Measurements from ENCODE around the gene CAMK2A.

The CAMK2A gene

DNA sequence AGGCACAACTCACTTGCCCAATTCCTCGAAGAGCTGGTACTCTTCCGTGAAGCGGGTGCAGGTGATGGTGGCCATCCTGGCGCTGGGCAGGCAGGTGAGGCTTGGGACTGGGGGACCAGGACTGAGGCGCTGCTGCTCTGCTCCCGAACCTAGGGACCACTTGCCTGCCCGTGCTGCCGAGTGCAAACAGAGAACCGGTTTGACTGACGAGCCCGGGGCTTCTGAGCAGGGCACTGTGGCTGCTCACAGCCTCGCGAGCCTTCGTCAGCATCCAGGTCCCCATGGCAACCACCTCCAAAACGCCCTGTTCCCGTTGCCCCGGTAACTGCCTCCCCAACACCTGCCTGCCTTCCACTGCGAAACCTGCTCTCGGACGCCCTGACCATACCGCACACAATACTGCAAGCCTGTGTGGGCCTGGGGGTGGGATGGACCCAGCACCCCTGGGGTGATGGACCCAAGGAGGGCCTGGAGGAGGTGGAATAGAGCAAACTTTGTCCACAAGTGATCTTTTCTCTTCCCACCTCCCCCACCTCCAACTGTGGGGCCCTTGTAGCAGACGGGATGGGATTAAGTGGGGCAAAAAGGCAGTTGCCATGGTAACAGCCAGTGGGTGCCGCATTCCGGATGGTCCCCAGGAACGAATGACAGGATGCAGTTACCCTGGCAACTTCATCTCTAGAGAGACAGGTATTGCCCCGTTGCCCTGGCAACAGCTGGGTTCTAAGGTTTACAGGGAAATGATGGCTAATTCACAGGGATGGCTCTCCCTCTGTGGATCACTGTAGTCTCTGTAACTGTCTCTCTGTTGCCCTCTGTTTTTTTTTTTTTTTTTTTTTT, at the start of gene CAMK2A:
Gene CAMK2A (minus strand): TSS at position 223 of the 840 bp plus-strand sequence. CDS start 148 bp downstream, at position 75.
- peak in 2 of 14 donors; percentile 15 to 77 for DNase-seq

DNA sequence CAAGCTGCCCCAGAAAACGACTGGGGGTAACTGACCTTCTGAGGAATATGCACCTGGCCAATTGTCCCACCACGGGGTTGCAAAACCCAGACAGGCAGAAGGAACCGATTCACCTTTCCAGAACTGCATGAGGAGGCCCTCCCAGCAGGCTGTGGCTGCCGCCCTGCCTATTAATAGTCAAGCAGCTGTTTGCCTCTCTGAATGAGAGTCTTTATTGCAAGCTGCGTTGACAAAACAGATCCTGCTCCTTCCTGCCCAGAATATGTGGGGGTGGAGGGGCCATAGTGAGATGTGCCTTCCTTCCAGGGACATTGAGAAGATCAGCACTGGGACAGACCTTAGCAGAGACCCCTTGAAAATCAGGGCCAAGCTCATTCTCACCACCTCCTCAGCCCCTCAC, 49.6 kb upstream of the CAMK2A start:
- peak in 8 of 14 donors; percentile 16 to 71 (median 36) for DNase-seq

DNA sequence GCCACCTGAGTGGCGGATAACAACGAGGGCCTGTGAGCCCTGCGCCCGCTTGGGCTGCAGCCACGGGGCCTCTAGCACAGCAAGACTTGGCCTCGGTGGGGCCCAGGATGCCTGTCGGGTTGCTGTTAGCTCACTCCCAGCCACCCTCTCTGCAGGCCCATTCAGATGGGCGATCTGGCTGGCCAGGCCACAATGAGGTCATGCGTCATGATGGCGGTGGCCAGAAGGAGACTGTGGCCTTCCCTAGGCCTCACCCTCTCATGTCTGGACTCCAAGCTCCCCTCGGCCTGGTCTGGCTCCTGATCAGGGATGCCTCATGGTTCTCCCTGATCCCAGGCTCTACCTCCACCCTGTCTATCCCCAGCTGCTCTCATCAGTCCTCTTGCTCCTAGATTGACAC, 49.0 kb upstream of the CAMK2A start:
- DNase-seq = peak in 1 of 14 donors; percentile 43

DNA sequence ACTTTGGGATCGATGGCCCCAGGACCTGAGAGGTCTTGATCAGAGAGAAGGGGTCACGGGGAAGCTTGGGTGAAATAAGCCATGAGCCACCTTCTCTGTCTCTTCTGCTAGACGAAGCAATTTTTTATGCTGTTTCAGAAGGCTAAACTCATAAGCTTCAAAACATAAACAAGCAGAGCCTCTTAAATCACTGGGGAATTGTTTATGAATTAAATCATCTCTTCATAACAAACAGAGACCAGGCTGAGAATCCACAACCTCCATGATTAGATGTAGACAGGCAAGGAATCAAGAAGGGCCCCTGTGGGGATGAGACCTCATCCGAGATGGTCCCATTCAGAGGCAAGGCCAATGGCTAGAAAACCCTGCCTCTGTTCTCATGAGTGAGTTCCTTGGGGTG, 46.2 kb upstream of the CAMK2A start:
- no peak for DNase-seq

DNA sequence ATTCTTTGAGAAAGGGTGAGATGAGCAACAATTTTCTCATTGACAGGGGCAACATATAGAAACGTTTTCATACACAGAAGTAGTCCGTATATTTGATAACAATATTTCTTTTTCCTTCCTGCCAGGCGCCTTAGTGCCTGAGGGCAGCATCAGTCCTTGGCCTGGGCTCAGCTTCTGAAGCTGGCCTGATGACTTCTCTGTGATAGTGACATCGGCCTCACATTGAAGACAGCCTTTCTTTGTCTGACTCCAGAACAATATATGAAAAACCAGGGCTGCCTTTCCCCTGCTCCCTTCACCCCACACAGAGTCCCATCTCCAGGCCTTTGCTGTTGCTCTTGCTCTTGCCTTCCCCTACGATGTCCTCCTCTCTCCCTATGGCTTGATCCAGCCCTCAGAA, 43.8 kb upstream of the CAMK2A start:
- peak in 7 of 14 donors; percentile 12 to 32 (median 20) for DNase-seq

DNA sequence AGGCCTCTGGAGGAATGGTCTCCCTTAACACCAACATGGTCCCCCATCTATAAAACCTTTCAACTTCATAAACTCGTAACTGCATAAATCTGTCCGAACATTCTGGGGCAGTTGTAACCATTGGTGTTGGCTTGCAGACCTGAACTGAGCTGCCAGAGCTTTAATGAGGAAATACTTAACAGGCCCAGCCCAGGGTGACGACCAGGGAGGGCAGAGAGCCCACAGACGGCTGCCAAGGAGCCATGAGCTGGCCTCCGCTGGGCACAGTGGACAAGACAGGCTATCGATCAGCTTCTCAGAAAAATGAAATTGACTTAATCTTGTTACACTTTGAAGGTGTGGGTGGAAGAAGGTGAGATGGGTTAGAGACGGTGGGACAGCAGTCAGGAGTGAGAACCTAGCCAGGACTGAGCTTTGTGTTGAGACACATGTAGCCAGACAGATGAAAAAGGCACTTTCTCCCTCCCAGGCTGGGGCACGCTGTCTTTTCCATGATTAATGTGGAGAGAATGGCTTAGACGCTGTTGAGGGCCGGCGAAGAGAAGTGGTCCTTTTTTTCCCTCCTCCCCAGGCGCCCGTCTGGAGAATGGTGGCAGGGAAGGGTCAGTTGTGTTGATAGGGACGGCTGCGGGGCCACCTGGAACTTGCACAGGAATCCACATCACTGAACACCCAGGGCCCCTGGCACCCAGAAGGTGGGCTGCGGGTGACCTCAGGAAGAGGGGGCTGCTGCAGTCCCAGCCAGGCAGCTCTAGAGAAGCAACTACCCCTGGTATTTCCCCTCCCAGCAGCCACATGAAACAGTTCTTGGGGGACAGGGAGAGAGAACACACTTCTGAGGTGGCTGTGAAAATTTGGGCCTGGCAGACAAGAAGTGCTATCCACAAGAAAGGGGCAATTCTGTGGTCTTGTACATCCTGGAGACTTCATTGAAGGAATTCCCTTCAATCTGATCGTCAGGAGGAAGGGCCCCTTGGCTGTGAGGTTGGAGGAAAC, 40.6 kb upstream of the CAMK2A start:
- DNase-seq = peak in 2 of 14 donors; percentile 14 to 20

DNA sequence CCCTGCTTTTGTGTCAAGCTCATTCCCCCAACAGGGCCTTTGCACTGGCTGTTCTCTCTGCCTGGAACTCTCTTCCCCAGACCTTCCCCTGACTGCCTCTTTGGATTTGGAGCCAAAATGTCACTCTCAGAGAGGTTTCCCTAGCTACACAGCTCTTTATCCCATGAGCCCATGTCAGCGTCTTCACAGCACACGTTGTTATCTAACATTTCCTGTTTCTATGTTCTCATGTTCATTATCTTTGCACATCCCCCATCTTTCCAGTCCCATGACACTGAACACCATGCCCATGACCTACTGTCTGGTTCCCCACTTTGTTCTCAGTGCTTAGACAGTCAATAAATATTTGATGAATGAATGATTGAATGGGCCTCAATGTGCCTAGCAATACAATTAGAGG, 39.5 kb upstream of the CAMK2A start:
- no peak for DNase-seq

DNA sequence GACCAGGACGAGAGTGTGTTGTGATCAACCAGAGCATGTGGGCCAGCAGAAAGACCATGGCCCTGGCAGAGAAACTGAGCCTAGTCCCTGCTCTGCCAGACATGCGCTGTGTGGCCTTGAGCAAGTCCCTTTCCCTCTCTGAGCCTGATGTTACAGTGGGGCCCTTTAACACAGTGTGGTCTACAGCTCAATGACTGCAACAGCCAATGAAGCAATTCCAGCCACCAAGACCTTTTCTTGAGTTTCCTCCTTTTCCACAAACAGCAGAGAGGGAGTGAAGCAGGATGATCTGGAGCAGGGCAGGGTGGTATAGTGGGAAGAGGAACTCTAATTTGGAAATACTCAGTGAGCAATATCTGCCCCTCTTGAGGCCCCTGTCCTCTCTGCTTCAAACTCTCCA, 38.9 kb upstream of the CAMK2A start:
- DNase-seq = no peak

DNA sequence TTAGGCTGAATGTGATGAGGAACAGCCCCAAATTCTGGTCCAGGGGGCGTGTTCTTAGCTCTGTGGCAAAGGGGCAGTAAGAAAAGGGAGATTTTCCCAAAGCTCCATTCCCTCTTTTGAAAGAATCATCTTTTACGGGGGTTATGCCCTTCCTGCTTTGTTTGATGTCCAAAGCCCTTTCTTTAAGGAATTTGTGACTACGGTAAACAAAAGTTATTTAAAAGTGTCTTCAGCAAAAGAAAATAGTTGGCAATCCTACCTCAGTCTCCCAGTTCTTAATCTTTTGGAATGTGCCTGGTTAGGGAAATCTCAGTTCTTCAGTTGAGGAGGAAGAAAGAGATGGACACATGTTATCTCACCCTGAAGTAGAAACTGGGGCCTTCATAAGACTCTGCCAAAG, 37.6 kb upstream of the CAMK2A start:
- DNase-seq = no peak

DNA sequence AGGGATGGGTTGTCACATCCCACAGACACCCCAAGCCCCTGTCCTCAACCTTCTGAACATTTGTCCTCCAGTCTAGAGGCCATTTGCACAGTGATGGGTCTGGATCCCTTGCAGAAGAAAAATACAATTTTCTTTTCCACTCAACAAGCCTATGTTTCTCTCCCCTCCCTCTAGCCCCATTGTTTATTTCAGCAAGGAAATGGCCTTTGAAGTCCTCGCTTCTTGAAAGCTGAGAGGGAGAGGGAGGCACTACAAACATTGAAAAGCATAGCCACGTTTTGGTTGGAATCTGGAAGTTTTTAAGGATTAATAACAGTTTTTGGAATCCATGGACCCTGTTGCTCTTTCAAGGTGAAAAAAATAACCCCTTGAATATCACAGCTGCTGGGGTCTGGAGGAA, 37.1 kb upstream of the CAMK2A start:
- DNase-seq = no peak

DNA sequence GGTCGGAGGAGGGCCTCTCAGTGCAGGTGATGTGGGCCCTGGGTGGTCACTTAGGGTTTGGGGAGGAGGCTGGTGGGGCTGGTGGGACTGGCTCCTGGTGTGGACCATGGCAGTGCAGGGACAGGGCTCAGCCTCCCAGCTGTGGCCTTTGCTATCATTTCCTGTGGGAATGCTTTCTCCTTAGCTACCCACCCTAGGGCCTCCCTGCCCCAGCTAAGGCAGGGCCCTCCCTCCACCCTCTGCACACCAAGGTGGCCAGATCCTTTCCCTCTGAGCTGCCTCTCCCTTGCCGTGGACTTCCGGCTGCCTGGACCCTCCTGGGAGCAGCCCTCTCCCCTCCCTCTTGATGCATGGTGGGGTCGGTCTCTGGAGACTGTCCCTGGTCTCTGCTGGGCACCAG, 35.9 kb upstream of the CAMK2A start:
- no peak for DNase-seq

DNA sequence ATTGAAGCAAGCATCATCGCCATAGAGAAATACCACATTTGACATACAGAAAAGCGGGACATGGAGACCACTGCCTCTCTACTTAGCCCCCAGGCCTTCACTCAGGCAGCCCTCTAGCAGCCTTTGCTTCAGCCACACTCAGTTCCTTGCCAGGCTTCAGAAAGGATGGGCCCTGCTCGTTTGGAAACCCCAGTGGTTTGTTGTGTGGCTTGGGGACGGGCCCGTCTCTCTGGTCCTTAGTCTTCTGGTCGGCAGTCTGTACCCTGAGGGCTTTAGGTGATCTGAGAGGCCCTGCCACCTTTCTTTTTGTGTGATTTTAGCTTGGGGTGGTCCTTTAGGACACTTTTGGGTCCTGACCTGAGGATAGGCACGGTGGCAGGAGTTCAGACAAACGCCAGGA, 34.2 kb upstream of the CAMK2A start:
- no peak for DNase-seq

DNA sequence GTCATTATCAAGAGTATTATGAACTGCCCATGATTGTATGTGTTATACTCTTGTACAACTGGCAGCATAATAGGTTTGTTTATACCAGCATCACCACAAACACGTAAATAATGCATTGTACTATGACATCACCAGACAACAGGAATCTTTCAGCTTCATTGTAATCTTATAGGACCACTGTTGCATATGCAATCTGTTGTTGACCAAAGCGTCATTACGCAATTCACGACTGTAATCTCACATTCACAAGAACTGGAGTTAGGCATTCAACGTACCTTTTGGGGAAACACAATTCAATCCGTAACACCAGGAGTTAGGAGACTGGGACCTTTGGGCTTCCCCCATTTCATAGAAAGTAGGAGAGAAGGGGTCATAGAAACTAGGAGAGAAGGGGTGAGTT, 33.5 kb upstream of the CAMK2A start:
- DNase-seq = no peak

DNA sequence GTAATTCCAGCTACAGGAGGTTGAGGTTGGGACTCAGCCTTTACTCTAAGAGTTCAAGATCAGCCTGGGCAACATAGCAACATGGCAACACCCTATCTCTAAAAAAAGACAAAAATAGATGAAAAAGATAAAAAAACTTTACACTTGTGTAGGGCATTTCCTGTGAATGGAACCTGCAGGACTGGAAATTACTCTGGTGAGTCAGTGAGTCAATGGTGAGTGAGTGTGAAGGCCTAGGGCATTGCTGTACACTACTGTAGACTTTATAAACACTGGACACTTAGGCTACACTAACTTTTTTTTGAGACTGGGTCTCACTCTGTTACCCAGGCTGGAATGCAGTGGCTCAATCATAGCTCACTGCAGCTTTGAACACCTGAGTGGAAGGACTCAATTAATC, 32.6 kb upstream of the CAMK2A start:
- DNase-seq = no peak

DNA sequence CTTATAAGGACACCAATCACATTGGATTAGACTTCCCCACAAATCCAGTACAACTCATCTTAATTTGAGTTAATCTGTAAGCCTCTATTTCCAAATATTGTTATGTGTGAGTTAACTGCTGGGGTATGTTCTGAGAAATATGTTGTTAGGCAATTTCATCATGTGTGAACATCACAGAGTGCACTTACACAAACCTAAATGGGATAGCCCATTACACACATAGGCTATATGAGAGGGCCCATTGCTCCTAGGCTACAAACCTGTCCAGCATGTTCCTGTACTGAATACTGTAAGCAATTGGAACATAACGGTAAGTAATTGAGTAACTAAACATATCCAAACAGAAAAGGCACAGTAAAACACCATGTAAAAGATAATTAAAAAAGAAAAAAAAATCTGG, 32.2 kb upstream of the CAMK2A start:
- no peak for DNase-seq

DNA sequence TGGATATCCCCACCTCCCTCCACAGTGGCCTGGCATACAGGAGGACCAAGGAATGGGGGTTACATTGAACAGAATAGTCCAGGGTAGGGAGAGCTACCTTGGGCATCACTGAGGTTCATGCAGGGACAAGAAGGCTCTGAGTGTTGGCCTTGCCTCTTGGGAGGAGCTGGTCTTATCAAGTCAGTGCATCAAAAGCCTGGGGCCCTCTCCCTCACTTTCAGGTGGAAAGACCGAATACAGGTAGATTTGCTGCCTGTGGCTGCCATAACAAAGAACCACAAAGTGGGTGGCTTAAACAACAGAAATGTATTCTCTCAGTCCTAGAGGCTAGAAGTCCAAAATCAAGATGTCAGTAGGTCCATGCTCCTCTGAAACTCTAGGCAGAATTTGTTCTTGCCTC, 31.6 kb upstream of the CAMK2A start:
- no peak for DNase-seq

DNA sequence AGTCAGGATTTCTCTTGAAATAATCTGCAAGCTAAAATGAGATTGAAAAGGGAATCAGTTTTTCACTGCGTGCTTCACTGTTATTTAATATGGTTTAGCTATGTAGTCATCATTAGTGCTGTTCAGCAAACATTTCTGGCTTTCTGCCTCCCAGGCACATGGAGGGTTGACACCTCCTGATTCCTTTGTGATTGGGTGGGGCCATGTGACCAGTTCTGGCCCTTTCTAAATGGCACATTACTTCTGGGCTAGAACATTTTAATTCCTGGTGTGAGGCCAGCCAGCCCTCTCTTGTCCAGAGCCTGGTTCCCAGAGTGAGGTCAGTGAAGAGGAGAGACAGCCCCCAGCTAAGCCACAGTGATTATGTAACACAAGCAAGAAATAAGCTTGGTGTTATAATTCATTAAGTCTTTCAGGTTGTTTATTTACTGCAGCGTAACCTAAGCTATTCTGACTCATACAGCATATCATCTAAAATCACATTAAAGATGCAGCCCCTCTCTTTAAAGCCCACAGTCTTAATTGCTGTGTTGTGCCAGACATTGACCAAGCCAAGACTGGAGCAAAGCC, 30.6 kb upstream of the CAMK2A start:
- DNase-seq = peak in 12 of 14 donors; percentile 19 to 79 (median 59)

DNA sequence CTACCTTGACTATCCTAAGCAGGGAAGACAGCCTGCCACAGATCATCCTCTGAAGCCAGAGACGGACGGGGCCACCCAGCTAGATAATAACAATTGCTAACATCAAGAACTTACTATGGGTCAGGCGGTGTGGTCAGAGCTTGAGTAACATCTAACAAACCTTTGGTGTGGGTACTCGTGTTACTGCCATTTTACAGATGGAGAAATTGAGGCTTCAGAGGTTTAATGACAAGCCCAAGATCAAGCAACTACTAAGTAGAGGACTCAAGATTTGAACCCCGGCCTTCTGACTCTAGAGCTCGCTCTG, 29.9 kb upstream of the CAMK2A start:
- DNase-seq = no peak

DNA sequence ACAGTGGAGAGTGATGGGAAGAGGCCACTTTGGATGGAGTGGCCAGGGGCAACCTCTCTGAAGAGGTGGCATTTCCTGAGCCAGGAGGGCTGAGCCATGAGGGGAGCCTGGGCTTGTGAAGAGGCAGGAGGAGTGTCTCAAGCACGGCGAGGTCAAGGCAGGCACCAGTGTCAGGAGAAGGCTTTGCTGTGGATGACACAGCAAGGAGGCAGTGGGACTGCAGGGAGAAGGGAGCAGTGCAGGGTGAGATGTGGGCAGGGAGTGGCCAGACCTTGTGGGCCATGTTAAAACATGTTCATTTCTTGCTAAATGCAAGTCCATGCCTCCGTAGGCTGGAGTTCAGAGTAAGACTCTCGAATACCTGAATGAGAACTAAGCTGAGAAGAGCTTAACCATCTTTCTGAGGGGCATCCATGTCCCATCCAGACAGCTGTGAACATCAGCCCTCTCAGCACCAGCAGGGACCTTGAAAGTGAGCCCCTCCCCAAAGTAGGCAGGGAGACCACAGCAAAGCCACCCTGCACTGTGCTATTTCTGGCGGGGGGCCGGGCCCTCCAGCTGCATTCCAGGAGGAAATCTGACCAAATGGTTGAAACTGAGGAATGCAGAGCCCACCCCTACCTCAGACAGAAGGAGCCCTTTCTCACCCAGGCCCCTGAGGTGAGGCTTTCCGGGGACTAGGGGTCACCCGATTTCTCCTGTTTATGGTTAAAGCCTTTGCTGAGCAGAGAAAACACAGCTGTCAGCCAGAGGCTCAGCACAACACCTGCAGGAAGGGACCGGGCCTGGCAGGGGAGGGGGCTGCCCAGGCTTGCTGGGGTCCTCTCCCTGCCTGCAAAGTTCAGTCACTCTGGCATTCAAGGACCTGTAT, 29.3 kb upstream of the CAMK2A start:
- DNase-seq = no peak

DNA sequence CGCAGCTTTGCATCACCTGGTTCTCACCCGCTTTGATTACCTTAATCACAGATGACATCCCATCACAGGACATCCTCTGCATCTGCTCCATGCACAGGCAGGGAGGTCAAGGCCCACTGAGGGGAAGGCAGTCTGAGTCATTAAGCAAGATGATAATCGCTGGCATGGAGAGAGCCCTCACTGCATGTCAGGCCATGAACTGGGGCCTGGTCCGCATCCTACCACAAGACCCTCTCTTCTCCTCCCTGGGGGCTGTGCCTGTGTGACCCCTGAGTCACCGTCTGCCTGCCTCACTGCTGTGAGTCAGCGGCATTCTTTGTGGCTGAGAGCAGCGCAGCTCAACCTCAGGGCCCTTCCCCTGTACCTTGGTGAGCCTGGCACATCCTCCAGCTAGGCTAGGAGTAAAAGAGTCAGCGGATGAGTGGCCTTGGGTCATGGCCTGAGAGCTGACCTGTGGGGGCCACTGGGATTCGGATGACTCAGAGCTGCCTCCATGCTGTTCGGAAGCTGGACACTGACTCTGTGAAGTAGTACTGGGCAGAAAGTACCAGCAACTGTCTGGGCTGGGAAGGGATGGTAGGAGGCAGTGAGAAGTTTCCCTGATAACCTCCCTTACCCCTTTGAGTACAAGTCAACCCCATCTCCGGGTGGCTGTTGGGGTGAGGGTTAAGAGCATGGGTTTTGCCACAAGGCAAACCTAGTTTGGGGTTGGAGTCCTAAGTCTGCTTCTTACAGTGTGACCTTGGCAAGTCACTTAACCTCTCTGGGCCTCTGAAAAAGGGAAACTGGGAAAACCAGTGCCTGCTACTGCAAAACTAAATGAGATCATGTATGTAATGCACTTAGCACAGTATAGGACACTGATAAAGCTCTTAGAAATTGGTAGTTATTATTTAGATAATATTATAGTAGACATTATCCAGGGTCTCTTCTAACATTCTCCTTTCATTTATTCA, 27.8 kb upstream of the CAMK2A start:
- DNase-seq = no peak

DNA sequence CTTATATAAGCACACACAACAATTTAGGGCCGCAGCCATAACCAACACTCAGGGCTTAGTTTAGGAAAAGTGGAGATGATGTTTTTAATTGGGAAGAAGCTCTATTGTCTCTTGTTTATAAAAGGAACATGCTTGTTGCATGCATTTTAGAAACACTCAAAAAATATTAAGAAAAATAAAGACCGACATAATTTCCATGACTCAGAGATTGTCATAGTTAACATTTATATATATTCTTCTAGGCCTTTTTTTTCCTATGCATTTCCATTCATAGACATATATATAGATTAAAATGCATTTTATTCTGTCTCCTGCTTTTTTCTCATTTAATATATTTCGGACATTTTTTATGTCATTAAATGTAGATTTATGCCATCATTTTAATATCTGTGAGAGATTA, 26.7 kb upstream of the CAMK2A start:
- no peak for DNase-seq
